Right atrium auricular region (tissue), 2 donors: ENCODE results near the gene CYBC1. TPM values are rescaled to one million over a fixed set of nuclear protein-coding genes. Genes with fewer than 3 reads are reported as not detected.

Experiments
- DNase-seq: peaks from one replicate; pipeline ENCODE4 v3.0.0-alpha.2; 2019; ENCODE audit warnings: low spot score
- H3K27ac ChIP-seq, 2 donors: fragments of 200-600 bp; sonication (generic); 1 replicate in 1 of 2; 2 replicates in 1 of 2; pipeline ENCODE4 v1.5.1; 2016 to 2019
- H3K27me3 ChIP-seq, 2 donors: fragments of 200-600 bp; sonication (generic); one replicate each; pipeline versions ENCODE4 v1.5.1 to v1.6.0; 2017 to 2019
- H3K36me3 ChIP-seq: fragments of 200-600 bp; sonication (generic); one replicate; pipeline ENCODE4 v1.5.1; 2016
- H3K4me1 ChIP-seq, 2 donors: fragments of 200-600 bp; sonication (generic); one replicate each; pipeline versions ENCODE4 v1.5.1 to v1.6.0; 2017 to 2019
- H3K4me3 ChIP-seq, 2 donors: fragments of 200-600 bp; sonication (generic); 1 replicate in 1 of 2; 2 replicates in 1 of 2; pipeline ENCODE4 v1.5.1; 2017 to 2019; ENCODE audit warnings: mild to moderate bottlenecking in 1 of 2, moderate library complexity in 1 of 2
- H3K9me3 ChIP-seq, 2 donors: fragments of 200-600 bp; sonication (generic); one replicate each; pipeline ENCODE4 v1.5.1; 2019
- total RNA-seq, 2 donors: library from RNA; depleted of rRNA; stranded (reverse); fragments of >200 nt; gene quantifications; one replicate each; pipeline ENCODE4 v1.1.0, GENCODE V29; 2016
- TF ChIP-seq, protein P1 (sequence below), 2 donors: fragments of 200-600 bp; sonication (generic); IDR thresholded peaks; one replicate each; pipeline ENCODE4 v1.5.1; 2019; ENCODE audit warnings: antibody characterized with exemption in 2 of 2

CYBC1 gene
- total RNA-seq = 10 to 100 TPM; 14.9 to 34.9 TPM

GRCh38 chr17:82450357-82451106, at the start of gene CYBC1:
CYBC1 (minus strand) TSS chr17:82450752; CDS start chr17:82449254, 1,498 bp downstream.
- TF ChIP-seq, protein P1, sequence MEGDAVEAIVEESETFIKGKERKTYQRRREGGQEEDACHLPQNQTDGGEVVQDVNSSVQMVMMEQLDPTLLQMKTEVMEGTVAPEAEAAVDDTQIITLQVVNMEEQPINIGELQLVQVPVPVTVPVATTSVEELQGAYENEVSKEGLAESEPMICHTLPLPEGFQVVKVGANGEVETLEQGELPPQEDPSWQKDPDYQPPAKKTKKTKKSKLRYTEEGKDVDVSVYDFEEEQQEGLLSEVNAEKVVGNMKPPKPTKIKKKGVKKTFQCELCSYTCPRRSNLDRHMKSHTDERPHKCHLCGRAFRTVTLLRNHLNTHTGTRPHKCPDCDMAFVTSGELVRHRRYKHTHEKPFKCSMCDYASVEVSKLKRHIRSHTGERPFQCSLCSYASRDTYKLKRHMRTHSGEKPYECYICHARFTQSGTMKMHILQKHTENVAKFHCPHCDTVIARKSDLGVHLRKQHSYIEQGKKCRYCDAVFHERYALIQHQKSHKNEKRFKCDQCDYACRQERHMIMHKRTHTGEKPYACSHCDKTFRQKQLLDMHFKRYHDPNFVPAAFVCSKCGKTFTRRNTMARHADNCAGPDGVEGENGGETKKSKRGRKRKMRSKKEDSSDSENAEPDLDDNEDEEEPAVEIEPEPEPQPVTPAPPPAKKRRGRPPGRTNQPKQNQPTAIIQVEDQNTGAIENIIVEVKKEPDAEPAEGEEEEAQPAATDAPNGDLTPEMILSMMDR (IDR thresholded peaks at IDR 0.05) = peak in 1 of 2 donors; percentile 11
- H3K9me3 ChIP-seq = no peaks in the 10 kb centered on the region
- H3K27ac ChIP-seq = peak within 1 kb of the TSS; percentile 84 to 93
- H3K36me3 ChIP-seq = no peaks in the 10 kb centered on the region
- H3K4me3 ChIP-seq = peak within 1 kb of the TSS; percentile 87 to 91
- no peaks in the 10 kb centered on the region for H3K27me3 ChIP-seq
- DNase-seq = peak; percentile 90
- peaks cover 0 to 29% of the 10 kb centered on the region in 2 donors for H3K4me1 ChIP-seq

DNA sequence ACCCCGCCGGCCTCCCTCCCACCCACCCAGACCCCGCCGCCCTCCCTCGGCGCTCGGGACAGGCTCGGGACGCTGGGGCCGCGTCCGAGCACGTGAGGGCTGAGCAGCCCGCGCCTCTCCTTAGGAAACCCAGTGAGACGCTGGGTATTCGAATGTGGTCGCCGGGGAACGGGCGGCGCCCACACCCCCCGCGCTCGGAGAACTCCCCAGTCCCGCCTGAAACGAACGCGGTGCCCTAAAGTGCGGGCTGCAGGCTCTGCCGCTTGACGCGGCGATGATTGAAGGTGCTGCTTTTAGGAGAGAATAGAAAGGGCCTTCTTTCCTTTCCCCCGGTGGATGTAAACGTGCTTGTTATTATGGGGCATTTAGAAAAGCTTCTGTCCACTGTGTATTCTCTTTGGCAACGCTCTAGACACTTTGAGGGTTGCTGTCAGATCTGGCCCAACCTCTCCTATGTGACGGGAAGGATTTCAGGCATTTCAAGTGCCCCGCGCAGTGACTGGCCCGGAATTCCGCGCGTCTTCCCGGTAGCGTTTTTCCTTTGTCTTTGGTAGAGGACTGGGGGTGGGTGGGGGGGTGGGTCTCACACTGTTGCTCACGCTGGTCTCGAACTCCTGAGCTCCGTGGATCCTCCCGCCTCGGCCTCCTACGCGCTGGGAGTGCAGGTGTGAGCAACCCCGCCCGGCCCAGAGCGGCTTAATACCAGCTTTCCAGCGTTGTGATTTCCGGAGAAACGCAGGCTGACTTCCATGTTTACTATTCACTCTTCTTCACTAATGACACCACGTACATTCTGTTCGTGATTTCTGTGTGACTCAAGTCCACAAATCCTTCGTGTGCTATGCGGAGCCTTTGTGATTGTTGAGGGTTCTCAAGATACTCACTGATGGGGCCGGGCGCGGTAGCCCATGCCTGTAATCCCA, 47.2 kb upstream of the CYBC1 start:
- TF ChIP-seq, protein P1 (IDR thresholded peaks at IDR 0.05) = no peak
- Histone ChIP-seq H3K36me3 (no peaks in the 10 kb centered on the region), H3K27ac (peak overlapping the region; percentile 93 to 95), H3K4me1 (peaks cover 0 to 22% of the 10 kb centered on the region in 2 donors), H3K9me3 (no peaks in the 10 kb centered on the region), H3K27me3 (no peaks in the 10 kb centered on the region), H3K4me3 (peak overlapping the region; percentile 59 to 74)
- DNase-seq = no peak

GRCh38 chr17:82496529-82497434, 46.2 kb upstream of the CYBC1 start:
- H3K27me3 ChIP-seq = no peaks in the 10 kb centered on the region
- TF ChIP-seq, protein P1 (IDR thresholded peaks at IDR 0.05) = peak in 1 of 2 donors; percentile 17
- peak; percentile 97 for DNase-seq
- peaks cover 0 to 22% of the 10 kb centered on the region in 2 donors for H3K4me1 ChIP-seq
- peak overlapping the region; percentile 59 to 74 for H3K4me3 ChIP-seq
- no peaks in the 10 kb centered on the region for H3K36me3 ChIP-seq
- peak overlapping the region; percentile 93 to 95 for H3K27ac ChIP-seq
- H3K9me3 ChIP-seq = no peaks in the 10 kb centered on the region

- H3K36me3 ChIP-seq = no peaks in the 10 kb centered on the region
- no peak for DNase-seq
- H3K4me3 ChIP-seq = no peak overlapping the region
- TF ChIP-seq, protein P1 (IDR thresholded peaks at IDR 0.05) = no peak
- peak overlapping the region; percentile 93 to 95 for H3K27ac ChIP-seq
- H3K27me3 ChIP-seq = no peaks in the 10 kb centered on the region
- H3K9me3 ChIP-seq = no peaks in the 10 kb centered on the region
- peaks cover 0 to 22% of the 10 kb centered on the region in 2 donors for H3K4me1 ChIP-seq
Observed at GRCh38 chr17:82495844-82496528, 45.4 kb upstream of the CYBC1 start.
